Choroid plexus epithelial cell (primary cell): ENCODE data around the gene UNC45A.

ENCODE experiments used
- DNase-seq: peaks from one replicate; pipeline ENCODE4 v3.0.0-alpha.2; 2010; ENCODE audit warnings: low read depth
- H3K4me3 ChIP-seq: 2 replicates; pipeline ENCODE4 v1.5.1; 2011; ENCODE audit warnings: low read depth, mild to moderate bottlenecking, control low read depth, low read length, moderate library complexity
- TF ChIP-seq, protein P1 (sequence below): conservative IDR thresholded peaks from 2 replicates; pipeline ENCODE4 v1.5.1; 2011; ENCODE audit warnings: low read depth, mild to moderate bottlenecking, control low read depth, inconsistent platforms, low read length, moderate library complexity

The UNC45A gene

GRCh38 chr15:90939756-90940155 is 4.7 kb downstream of the UNC45A start:
- H3K4me3 ChIP-seq: no peak overlapping the region
- DNase-seq: no peak
- TF ChIP-seq, protein P1, sequence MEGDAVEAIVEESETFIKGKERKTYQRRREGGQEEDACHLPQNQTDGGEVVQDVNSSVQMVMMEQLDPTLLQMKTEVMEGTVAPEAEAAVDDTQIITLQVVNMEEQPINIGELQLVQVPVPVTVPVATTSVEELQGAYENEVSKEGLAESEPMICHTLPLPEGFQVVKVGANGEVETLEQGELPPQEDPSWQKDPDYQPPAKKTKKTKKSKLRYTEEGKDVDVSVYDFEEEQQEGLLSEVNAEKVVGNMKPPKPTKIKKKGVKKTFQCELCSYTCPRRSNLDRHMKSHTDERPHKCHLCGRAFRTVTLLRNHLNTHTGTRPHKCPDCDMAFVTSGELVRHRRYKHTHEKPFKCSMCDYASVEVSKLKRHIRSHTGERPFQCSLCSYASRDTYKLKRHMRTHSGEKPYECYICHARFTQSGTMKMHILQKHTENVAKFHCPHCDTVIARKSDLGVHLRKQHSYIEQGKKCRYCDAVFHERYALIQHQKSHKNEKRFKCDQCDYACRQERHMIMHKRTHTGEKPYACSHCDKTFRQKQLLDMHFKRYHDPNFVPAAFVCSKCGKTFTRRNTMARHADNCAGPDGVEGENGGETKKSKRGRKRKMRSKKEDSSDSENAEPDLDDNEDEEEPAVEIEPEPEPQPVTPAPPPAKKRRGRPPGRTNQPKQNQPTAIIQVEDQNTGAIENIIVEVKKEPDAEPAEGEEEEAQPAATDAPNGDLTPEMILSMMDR: no peak

GRCh38 chr15:90941038-90941437 is 6.0 kb downstream of the UNC45A start:
- no peak for DNase-seq
- H3K4me3 ChIP-seq: no peak overlapping the region
- TF ChIP-seq, protein P1: no peak

DNA sequence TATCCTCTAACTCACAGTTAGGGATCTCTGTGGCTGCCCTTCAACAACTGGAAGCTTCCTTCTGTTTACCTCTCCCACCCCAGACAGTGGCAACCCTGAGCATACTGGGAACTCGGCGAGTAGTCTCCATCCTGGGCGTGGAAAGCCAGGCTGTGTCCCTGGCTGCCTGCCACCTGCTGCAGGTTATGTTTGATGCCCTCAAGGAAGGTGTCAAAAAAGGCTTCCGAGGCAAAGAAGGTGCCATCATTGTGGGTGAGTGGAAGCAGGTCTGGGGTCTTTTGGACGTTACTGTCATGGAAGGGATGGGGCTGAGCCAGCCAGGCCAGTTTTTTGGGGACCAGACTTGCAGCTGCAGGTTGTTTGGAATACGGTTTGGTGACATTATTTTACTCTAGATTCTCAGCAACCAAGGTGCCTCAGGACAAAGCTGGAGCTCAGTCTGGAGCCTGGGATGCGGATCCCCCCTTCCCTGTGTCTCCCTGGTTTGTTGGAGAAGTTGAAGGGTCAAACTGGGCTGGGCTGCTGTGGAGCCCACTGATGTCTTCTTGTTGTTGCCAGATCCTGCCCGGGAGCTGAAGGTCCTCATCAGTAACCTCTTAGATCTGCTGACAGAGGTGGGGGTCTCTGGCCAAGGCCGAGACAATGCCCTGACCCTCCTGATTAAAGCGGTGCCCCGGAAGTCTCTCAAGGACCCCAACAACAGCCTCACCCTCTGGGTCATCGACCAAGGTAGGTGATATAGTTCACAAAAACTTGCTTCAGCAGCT is 7.5 kb downstream of the UNC45A start:
- TF ChIP-seq, protein P1: no peak
- DNase-seq: no peak
- H3K4me3 ChIP-seq: no peak overlapping the region

DNA sequence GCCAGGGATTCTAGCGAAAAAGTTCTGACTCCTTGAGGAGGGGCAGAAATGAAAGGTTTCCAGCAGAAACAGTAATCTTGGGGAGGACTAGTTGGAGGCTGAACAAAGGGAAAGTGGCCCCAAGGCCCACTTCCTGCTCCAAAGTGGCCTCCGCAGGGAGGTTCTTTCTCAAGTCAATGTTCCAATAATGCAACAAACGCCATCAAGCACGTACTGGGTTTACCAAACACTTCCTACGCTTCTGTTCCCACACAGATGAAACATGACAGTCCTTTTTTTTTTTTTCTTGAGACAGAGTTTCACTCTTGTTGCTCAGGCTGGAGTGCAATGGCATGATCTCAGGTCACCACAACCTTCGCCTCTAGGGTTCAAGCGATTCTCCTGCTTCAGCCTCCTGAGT is 10.0 kb downstream of the UNC45A start:
- TF ChIP-seq, protein P1: no peak
- H3K4me3 ChIP-seq: no peak overlapping the region
- DNase-seq: no peak

DNA sequence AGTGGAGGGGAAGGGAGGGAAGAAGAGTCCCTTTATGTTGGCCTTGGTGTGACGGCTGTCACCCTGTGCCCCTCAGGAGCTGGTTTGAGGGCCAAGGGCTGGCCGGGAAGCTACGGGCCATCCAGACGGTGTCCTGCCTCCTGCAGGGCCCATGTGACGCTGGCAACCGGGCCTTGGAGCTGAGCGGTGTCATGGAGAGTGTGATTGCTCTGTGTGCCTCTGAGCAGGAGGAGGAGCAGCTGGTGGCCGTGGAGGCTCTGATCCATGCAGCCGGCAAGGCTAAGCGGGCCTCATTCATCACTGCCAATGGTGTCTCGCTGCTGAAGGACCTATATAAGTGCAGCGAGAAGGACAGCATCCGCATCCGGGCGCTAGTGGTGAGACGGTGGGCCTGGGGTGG is 11.5 kb downstream of the UNC45A start:
- DNase-seq: no peak

GRCh38 chr15:90946941-90947576 is 12.0 kb downstream of the UNC45A start:
- TF ChIP-seq, protein P1: no peak
- no peak for DNase-seq
- no peak overlapping the region for H3K4me3 ChIP-seq

More for the DNA sequence above, 11.5 kb downstream of the UNC45A start:
- H3K4me3 ChIP-seq: no peak overlapping the region
- TF ChIP-seq, protein P1: no peak
